LHCN-M2 (cell line): ENCODE data around the gene ADRB1. TPM values are rescaled to one million over a fixed set of nuclear protein-coding genes. Genes with fewer than 3 reads are reported as not detected.

Source experiments
- DNase-seq: peaks from one replicate; pipeline ENCODE4 v3.0.0-alpha.2; 2012; ENCODE audit warnings: low read depth
- total RNA-seq: library from RNA; depleted of rRNA; stranded (reverse); fragments of >200 nt; gene quantifications from 2 replicates; pipeline ENCODE4 v1.2.3, GENCODE V29; 2014

The ADRB1 gene
- total RNA-seq, 1 experiment from 2014 or later = 0.11 TPM

DNA sequence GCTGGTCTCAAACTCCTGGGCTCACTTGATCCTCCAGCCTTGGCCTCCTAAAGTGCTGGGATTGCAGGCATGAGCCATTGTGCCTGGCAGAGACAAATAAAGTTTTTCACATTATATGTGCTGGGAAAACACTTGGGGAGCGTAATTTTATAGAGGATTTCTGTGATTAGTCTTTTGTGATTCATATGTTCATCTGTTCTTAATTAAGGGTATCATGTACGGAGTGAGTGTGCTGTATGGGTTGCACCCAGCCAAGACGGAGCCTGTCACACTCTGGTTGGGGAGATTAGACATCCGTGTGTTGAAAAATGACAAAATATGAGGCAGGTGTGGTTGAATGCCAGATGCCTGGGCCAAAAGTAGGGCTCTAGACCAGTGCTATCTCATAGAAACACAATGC, 10.3 kb downstream of the ADRB1 start:
- DNase-seq = no peak

DNA sequence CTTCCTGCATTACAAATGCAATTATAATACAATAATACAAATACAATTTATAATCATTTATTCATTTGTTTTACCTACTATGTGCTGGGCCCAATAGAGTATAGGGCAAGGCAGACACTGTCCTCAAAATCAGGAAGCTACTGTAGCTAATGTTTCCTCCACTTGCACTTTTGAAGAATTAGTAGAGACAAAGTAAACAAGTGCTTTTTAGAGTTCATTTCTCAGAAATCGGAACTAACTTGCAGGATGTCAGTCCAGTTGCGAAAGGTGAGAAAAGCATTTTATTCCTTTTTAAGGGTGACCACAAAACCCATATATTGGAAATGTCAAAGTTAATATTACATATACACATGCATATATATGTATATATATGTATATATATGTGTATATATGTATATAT, 14.2 kb downstream of the ADRB1 start:
- no peak for DNase-seq

DNA sequence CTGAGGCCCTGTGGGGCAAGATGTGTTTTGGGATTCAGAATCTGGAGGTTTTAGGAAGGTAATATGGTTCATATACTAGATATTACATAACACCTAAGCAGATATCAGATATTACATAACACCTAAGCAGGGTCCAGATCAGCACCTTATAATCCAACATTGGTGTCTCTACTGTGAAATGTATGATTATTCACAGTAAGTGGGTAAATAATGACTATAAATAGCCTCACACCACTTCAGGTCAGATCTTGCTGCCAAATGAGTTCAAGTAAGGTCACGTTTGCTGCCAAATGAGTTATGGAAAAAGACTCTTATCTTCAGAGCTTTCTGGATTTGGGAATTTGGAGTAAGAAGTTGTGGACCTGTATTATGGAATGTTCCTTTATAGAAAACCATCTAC, 14.6 kb downstream of the ADRB1 start:
- no peak for DNase-seq

DNA sequence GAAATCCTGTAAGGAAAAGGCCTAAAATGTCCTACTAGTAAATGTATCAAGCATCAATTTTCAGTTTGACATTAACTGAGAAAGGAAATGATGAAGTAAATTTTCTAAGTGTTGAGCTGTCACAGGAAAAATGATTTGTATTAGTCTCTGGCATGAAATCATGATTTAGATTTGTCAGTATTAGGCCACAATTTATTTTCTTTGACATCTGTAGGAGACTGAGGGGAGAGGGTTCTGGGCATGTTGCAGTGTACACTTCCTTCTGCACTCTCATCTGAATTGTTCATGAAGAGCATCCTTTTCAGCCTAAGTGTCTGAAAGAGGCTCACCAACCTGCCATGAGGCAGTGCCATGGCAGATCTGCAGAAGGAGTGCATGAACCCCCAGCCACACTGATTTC, 15.9 kb downstream of the ADRB1 start:
- DNase-seq = no peak

DNA sequence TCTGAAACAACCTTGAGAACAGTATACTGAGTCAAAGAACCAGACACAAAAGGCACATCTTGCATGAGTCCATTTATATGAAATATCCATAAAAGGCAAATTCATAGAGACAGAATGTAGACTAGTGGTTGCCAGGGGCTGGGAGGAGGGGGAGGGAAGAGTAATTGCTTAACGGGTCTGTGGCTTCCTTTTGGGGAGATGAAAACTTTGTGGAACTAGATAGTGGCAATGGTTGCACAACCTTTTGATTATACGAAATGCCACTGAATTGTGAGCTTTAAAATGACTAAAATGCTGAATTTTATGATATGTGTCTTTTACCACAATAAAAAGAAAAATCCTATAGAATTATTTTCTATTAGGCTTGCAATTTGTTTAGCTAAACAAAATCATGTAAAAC, 16.8 kb downstream of the ADRB1 start:
- no peak for DNase-seq

DNA sequence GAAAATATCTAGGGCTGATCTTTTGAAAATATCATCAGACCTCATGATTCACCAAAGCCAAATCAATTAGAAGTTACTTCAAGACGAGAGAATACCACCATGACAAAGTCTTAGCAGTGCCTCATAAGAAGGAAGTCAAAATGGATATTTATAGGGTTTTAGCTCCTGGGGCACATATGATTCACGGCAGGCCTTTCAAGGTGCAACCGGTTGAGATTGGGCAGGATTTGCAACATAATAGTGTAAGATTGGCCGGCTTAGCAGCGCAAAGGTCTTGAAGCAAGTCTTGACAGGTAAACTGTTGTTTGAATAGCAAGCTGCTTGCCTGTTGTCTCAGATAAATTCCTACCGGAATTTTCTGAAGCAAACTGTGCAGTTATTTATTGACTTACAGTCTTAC, 17.5 kb downstream of the ADRB1 start:
- no peak for DNase-seq

DNA sequence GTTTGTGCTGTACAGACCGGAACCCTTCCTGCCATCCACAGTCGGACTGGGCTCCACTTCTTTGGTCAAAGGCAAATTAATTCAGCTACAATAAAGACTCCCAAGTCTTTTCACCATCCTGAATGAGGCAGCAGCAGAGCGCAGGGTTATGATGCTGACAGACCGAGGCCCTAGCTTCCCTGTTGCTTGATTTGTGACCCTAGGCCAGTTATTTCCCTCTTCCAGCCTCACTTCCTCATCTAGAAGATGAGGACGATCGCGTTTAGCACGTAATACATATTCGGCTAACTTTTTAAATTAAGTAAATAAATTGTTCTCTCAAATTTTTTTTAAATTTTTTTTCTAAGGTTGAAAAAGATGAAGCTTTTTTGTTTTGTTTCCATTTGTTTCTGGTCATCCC, 18.1 kb downstream of the ADRB1 start:
- DNase-seq = no peak

DNA sequence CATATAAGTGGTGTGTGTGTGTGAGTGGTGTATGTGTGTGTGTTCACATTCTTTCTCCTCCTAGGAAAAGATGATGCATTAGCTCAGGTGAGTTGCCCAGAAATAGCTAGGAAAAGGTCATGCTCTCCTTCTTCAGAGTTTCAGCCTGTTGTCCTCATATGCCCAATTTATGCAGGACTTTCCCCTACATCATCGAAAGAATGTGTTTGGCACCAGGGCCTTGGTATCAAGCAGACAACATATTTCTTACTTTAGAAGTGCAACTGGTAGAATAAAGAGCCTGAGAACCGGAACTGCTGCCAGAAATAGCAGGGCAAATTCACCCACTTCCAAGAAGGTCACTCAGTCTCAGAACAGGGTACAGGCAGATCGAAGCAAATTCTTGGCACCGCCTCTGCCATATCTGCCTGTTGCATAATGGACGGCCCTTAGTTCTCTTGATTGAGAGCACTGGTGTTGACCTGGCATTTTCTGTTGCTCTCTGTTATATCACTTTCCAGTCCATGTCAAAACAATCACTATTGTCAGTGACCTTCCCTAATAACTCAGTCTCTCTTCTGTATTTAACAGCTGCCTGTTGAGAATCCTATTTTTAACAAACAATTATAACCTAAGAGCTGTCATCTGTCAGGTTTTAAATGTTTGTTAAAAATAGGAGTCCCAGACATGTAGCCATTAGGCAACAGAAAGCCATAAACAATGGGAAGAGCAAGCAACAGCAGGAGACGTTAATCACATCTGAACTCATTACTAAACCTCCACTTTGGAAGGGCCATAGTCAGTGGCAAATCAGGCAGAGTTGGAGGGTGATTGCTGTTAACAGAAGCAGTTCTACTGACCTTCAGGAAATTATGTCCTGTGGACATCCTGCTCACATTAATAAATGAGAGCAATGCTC, 20.7 kb downstream of the ADRB1 start:
- DNase-seq = no peak

DNA sequence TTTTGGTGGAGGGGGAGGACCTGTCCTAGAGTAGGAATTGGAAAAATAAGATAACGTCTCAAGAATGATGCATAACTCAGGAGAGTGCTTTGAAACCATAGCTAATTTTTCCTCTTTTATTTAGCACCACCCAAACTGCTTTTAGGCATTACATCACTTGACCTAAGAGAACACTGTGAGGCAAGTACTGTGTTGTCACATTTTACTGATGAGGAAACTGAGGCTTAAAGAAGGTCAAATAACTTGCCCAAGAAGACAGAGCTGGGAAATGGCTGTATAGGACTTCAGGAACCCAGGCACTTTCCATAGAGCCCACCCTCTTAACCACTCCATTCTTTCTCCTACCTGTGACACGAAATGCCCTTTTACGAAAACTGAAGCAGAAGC, 21.4 kb downstream of the ADRB1 start:
- DNase-seq = no peak

DNA sequence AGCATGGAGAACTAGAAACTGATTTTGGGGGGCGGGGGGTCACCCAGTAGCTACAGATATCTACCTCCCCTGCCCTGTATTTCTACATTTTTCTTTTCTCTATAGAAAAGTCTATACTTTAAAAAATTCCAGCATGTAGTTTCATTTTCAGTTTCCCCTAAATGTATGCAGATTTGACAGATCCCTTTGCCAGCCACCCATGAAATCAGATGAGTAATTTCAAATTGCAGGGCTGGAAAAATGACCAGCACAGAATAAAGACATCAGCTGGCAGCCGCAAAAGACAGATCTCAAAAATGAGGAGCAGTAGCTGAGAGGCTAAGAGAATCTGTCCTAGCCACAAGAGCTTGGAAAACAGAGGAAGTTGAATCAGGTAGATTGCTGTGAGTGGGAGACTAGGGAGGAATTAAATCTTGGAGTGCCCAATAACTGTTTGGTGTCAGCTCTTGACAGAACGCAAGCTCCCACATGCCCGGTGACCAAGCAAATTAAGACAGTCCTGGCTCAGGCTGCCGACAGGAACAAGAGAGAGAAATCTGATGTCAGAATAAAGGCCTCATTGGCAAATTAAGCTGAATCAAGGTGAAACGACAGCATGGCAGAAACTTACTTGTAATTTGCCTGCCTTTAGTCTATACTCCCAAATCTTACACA, 24.5 kb downstream of the ADRB1 start:
- no peak for DNase-seq

DNA sequence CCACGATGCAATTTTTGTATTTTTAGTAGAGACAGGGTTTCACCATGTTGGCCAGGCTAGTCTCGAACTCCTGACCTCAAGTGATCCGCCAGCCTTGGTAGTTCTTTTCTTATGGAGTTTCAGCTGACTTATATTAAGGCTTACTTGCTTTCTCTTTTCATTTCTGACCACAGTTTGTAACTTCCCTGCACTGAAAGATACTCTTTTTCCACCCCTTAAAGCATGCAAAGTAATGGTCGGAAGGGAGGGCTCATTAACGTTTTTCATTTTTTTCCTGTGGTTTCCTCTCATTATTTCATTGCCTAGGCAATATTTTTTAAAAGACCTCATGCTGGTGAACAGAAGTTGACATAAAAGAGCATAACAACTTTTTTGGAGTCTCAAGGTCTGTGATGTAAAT, 27.0 kb downstream of the ADRB1 start:
- DNase-seq = no peak

DNA sequence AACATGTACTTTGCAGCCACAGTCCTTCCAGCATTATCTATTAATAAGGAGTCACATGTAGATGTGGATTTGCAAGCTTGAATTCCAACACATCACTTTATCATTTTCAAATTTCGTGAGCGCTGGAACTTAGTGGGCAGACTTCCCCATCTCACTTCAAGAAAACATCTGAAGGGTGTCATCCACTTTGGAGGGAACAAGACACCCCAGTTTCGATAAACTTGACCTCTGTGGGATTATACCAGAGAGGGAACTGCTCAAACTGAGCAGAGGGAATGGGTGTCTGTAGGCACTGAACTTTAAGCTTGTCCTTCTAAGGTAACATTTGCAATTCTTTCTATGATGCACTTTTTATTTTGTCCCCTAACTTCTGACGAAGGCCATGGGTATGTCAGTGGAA, 27.5 kb downstream of the ADRB1 start:
- DNase-seq = no peak

DNA sequence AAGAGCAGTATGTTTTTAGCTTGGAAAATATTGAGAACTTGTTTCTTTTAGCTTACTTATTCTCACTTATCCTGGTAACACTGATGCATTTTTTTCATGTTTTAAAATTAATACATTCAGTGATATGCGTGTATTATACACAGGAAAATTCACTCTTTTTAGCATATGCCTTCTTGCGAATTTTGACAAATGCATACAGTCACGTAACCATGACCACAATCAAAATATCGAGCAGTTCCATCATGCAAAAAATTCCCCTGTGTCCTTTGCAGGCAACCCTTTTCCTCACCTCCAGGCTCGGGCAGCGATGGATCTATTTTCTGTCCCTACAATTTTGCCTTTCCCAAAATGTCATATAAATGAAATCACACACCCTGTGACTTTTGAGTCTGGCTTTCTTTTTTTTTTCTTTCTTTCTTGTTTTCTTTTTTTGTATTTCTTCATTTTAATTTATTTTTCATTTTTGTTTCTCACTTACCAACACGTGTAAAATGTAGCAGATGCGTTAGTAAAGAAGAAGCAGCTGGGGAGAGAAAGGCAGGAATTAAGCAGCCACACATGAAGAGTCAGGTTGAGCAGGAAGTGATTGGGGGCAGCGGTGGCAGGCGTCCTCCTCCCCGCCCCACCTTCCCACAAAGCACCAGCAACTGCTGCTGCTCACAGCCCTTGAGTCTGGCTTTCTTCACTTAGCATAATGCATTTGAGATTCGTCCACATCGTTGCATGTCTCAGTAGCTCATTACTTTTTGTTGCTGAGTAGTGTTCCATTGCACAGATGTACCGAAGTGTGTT, 29.9 kb downstream of the ADRB1 start:
- DNase-seq = no peak

DNA sequence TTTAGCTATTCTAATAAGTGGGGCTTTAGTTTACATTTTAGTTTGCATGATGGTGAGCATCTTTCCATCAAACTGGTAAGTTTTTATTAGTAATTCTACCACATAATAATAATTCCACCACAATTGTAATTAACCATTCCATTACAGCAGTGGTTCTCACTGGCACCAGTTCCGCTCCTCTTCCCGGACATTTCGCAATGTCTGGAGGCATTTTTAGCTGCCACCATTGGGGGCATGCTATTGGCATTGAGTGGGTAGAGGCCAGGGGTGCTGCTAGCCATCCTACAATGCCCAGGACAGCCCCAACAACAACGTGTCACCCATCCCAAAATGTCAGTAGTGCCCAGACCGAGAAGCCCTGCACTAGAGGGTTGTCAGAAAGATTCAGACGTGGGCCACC, 31.4 kb downstream of the ADRB1 start:
- no peak for DNase-seq

DNA sequence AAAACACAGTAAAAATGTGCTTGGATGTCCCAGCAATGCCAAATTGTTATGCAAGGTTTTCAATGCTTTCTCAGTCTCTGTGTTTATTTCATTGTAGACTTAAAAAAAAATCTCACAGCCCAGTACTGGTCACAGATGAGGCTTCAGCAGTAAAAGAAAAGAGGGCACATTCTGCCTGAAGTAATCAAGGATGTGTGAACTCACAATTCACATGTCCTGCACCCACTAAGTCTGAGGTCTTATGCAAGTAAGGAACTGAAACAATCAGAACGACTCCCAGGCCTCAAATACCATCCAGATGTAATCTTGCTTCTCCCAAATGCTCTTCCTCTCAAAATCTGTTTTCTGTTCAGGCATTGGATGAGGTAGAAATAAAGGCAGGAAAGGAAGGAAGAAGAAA, 33.7 kb downstream of the ADRB1 start:
- no peak for DNase-seq

DNA sequence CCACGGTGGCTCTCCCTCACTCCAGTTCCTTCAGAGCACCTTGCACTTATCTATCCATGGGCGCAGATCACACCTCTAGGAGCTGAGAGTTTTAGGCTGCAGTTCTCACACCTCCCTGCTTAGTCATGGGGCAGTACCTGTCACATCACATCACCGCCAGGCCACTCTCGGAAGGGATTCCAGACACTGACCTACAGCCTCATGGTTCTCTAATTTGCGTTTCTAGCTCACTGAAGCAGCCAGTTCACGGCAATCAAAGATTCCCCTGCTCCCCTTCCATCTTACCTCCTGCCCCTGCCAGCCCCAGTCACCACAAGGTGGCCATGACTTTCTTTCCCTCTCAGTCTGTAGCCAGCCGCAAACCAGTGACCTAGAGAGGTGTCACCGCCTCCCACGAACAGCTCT, 34.2 kb downstream of the ADRB1 start:
- no peak for DNase-seq

DNA sequence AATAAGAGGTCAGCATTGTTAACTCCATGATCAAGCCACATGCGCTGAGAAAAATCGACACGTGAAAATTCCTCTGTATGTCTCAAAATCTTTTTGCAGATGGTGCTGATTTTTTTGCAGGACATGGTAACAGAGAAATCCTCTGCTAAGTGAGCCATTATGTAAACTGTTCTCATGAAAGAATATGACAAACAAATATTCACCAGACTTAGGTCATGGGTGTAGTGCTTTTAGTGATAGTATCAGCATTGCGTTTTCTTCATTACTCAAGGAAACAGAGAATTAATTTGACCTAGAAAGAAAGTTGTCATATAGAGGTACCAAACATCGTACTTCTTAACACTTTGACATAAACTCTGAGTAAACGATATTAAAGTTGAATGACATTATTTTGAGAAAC, 34.7 kb downstream of the ADRB1 start:
- DNase-seq = no peak

DNA sequence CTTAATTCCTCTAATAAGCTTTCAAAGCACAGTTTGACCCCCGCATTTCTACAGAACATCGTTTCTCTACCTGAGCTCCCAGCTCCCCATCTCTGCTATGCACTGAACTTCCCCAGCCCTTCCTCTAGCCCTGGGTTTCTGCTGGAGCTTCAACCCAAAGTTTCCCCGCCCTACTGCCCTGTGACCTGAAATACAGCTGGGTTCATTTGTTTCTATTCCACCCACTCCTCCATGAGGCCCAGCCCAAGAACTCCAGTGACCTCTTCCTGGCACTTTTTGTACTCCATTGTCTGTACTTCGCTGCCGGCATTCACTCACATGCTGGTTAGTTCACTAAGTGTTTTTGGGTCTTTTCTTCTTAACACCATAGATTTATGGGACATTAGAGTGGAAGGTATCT, 35.8 kb downstream of the ADRB1 start:
- no peak for DNase-seq

DNA sequence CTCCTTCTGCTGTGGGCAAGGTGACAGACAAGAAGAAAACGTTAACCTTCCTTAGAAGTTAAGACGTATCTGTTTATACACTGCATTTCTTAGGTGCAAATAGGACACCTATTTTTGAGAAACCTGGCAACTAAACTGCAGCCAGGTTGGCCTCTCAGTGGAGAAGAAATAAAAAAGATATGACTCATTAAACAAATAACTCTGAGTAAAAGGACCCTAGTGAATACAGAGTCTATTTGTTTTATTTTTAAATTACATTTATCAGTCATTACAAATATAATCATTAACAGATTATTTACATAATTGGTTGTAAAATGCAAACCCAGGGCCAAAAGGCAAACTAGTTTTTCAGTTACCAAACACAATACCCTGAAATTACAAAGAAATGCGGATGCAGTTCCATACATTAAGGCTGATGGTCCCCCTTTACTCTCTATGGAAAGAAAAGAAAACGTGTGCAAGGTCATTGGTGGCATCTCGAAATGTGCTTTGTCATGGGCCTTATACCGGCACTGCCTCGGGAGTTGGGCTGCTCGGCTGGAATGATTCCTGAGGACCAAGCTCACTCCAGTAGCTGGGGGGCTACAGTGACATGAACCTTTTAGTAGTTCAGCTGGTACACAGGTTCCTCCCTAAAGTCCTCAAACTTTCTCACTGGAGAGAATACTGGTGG, 38.4 kb downstream of the ADRB1 start:
- no peak for DNase-seq

DNA sequence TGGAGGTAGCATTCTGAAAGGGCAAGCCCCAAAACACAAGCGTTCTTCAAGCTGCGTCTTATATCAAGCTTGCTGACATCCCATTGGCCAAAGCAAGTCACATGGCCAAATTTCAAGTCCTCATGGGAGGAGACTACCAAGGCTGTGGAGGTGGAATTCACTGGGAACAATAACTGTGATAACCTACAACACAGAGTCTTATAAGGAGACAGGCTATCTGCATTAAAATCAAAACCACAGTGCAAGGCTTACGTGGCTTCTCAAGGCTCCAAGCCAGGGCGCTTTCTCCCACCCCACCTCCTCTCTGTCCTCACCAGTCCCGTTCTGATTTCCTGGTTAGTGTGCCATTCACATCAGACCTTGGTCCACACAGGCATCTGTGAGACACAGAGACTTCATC, 39.4 kb downstream of the ADRB1 start:
- DNase-seq = no peak

DNA sequence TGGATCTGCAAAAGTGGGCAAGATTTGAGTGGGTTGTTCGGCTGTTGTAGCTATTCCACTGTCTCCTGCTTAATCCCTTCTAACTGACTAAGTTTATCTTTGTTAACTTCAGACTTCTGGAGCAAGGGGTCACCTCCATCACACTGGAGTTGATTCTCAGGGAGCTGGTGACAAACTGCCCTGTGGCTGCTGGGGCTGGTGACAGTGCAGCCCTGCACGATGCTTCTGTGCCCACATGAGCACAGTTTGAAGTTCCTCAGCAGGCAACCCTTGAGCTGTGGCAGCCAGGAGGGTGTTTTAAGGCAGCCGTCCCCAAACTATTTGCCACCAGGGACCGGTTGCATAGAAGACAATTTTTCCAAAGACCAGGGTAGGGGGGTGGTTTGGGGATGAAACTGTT, 40.5 kb downstream of the ADRB1 start:
- no peak for DNase-seq

DNA sequence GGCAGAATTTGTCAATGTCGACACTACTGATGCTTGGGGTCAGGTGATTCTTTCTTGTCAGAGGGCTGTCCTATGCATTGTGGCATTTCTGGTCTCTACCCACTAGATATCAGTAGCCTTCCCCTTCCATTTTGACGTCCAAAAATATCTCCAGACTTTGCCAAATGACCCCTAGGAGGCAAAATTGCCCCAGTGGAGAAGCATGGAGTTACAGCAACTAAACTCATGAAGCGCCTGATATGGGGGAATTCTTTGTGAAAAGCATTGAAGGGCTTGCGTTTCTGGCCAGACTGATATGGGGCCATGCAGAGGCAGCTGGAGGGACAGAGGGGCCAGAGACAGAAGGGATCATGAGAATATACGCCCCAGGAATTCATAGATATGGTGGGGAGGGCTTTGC, 43.6 kb downstream of the ADRB1 start:
- DNase-seq = no peak
